K562 (cell line): Measurements from ENCODE around the gene NFKBIA. TPM values are rescaled to one million over a fixed set of nuclear protein-coding genes. Genes with fewer than 3 reads are reported as not detected.

Source experiments
- ATF7 ChIP-seq: fragments of 450-650 bp; IDR thresholded peaks from 2 replicates; pipeline ENCODE4 v1.7.1; 2014; ENCODE audit warnings: mild to moderate bottlenecking, moderate library complexity
- ESRRA ChIP-seq: fragments of 450-650 bp; IDR thresholded peaks from 2 replicates; pipeline ENCODE4 v1.6.1; 2014; ENCODE audit warnings: low read depth, mild to moderate bottlenecking, moderate library complexity, borderline replicate concordance
- FIP1L1 ChIP-seq: fragments of 200-400 bp; formaldehyde crosslinking; IDR thresholded peaks from 2 replicates; pipeline ENCODE4 v1.6.1; 2018; ENCODE audit warnings: mild to moderate bottlenecking, low read depth, low read length; ENCODE audit not compliant: poor library complexity, severe bottlenecking
- GATAD2B ChIP-seq: fragments of 450-650 bp; IDR thresholded peaks from 2 replicates; pipeline ENCODE4 v1.6.1; 2017; ENCODE audit warnings: mild to moderate bottlenecking, borderline replicate concordance
- GTF2F1 ChIP-seq: IDR thresholded peaks from 2 replicates; pipeline ENCODE4 v1.6.1; 2011; ENCODE audit warnings: low read depth, low read length, improper control_type of control experiment
- MAZ ChIP-seq, 2 experiments: fragments of 450-650 bp in 1 of 2; sonication (generic) in 1 of 2; formaldehyde crosslinking; IDR thresholded peaks in 1 of 2; conservative IDR thresholded peaks in 1 of 2; 2 replicates each; pipeline versions ENCODE4 v1.4.0 to v1.5.0; 2020; ENCODE audit warnings: mild to moderate bottlenecking in 1 of 2, missing genetic modification reagents in 1 of 2
- PHB2 ChIP-seq: fragments of 450-650 bp; IDR thresholded peaks from 2 replicates; pipeline ENCODE4 v1.6.1; 2017; ENCODE audit warnings: low read depth
- POLR2H ChIP-seq: IDR thresholded peaks from 2 replicates; pipeline ENCODE4 v1.6.1; 2016; ENCODE audit warnings: missing genetic modification characterization, low read depth, mild to moderate bottlenecking, control low read depth, missing compliant biosample characterization, moderate library complexity
- RBFOX2 ChIP-seq: fragments of 200-400 bp; formaldehyde crosslinking; IDR thresholded peaks from 2 replicates; pipeline ENCODE4 v1.6.1; 2017; ENCODE audit warnings: low read depth, mild to moderate bottlenecking, low read length, moderate library complexity
- SMC3 ChIP-seq: conservative IDR thresholded peaks from 2 replicates; pipeline ENCODE4 v1.6.1; 2011; ENCODE audit warnings: low read depth, low read length, improper control_type of control experiment; ENCODE audit not compliant: insufficient read depth
- SOX6 ChIP-seq: fragments of 450-650 bp; IDR thresholded peaks from 2 replicates; pipeline ENCODE4 v1.6.1; 2014; ENCODE audit warnings: mild to moderate bottlenecking
- TOE1 ChIP-seq, 2 experiments: fragments of 450-650 bp in 1 of 2; sonication (generic) in 1 of 2; formaldehyde crosslinking in 1 of 2; IDR thresholded peaks; 2 replicates each; pipeline versions ENCODE4 v1.7.1 to v1.8.0; 2016 to 2022; ENCODE audit warnings: borderline replicate concordance in 2 of 2, mild to moderate bottlenecking in 2 of 2, antibody characterized with exemption in 1 of 2, inconsistent platforms in 1 of 2, low read depth in 1 of 2, missing genetic modification reagents in 1 of 2, moderate library complexity in 1 of 2
- ZNF143 ChIP-seq: sonication (generic); formaldehyde crosslinking; IDR thresholded peaks from 2 replicates; pipeline ENCODE4 v1.9.0; 2022; ENCODE audit warnings: mild to moderate bottlenecking, missing genetic modification reagents
- polyA plus RNA-seq, 8 experiments: library from polyadenylated mRNA; depleted of rRNA in 4 of 8; stranded (reverse) in 5 of 8; unstranded in 3 of 8; fragments of >200 nt; fragmentation: Nextera tagmentation in 2 of 8; fragmentation: Illumina TruSeq in 1 of 8; extraction: Ambion mirVana in 2 of 8; extraction: Trizol in 1 of 8; gene quantifications; 2 replicates each; pipeline versions ENCODE4 v1.2.1 to v1.2.3, GENCODE V29; 2011 to 2014; ENCODE audit warnings: inconsistent platforms in 1 of 8, missing spikeins in 1 of 8
- total RNA-seq, 7 experiments: library from RNA; depleted of rRNA in 6 of 7; stranded (reverse); fragments of >200 nt in 6 of 7; fragmentation: Illumina TruSeq in 2 of 7; extraction: Trizol in 2 of 7; gene quantifications; 2 replicates each; pipeline versions ENCODE4 v1.2.1 to v1.2.3, GENCODE V29; 2011 to 2021; ENCODE audit warnings: low replicate concordance in 1 of 7
- TF ChIP-seq, protein P1 (sequence below), 2 experiments: IDR thresholded peaks; 2 replicates each; pipeline ENCODE4 v1.6.1; 2012; ENCODE audit warnings: improper control_type of control experiment in 2 of 2, low read depth in 2 of 2, low read length in 2 of 2, borderline replicate concordance in 1 of 2
- TF ChIP-seq, protein P2 (sequence below): sonication (generic); formaldehyde crosslinking; IDR thresholded peaks from 2 replicates; pipeline ENCODE4 v1.8.1; 2023; ENCODE audit warnings: mild to moderate bottlenecking, missing genetic modification reagents
- TF ChIP-seq, protein P3 (sequence below): fragments of 250-450 bp; sonication (Bioruptor Pico); IDR thresholded peaks from 2 replicates; pipeline ENCODE4 v1.9.0; 2021; ENCODE audit warnings: mild to moderate bottlenecking, inconsistent platforms
- TF ChIP-seq, protein P4 (sequence below), 2 experiments: fragments of 200-800 bp in 1 of 2; sonication (Bioruptor generic) in 1 of 2; sonication (generic) in 1 of 2; formaldehyde crosslinking in 1 of 2; IDR thresholded peaks in 1 of 2; conservative IDR thresholded peaks in 1 of 2; 2 replicates each; pipeline versions ENCODE4 v1.5.0 to v1.6.1; 2016 to 2020; ENCODE audit warnings: missing compliant biosample characterization in 1 of 2, missing genetic modification characterization in 1 of 2, missing genetic modification reagents in 1 of 2

The NFKBIA gene
- total and polyA plus RNA-seq, 9 of the 15 experiments (the other 6 are each of a cell fraction or from before 2014, with no cell fraction given) = 6.9 to 31.8 (median 18.2) TPM

DNA sequence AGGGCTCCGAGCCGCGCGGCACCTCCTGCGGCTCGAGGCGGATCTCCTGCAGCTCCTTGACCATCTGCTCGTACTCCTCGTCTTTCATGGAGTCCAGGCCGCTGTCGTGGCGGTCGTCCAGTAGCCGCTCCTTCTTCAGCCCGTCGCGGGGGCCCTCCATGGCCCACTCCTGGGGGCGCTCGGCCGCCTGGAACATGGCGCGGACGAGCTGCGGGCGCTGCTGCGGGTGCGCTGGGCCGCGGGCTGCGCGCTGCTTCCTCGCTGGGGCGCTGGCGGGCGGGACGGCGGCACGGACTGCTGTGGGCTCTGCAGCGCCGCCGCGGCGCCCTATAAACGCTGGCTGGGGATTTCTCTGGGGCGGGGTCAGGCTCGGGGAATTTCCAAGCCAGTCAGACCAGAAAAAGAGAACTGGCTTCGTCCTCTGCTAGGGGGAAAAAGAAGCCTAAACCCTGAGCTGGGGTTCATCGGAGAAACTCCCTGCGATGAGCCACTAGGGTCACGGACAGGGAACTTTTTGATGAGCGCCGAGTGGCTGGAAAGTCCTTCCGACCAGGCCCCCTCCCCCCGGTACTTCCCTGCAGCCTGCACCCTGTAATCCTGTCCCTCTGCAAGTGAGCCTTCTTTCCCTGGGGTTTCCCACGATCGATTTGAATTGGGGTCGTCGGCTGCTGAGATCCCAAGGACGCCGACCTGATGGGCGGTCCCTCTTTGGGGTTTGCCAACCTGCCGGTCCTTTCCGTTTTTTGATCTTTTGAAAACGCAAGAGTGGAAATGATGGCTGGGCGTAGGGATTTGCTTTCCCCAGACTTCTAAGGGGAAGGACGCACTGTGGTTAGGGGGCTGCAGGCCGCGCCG, at the start of gene NFKBIA (continued):
- TF ChIP-seq, protein P1, sequence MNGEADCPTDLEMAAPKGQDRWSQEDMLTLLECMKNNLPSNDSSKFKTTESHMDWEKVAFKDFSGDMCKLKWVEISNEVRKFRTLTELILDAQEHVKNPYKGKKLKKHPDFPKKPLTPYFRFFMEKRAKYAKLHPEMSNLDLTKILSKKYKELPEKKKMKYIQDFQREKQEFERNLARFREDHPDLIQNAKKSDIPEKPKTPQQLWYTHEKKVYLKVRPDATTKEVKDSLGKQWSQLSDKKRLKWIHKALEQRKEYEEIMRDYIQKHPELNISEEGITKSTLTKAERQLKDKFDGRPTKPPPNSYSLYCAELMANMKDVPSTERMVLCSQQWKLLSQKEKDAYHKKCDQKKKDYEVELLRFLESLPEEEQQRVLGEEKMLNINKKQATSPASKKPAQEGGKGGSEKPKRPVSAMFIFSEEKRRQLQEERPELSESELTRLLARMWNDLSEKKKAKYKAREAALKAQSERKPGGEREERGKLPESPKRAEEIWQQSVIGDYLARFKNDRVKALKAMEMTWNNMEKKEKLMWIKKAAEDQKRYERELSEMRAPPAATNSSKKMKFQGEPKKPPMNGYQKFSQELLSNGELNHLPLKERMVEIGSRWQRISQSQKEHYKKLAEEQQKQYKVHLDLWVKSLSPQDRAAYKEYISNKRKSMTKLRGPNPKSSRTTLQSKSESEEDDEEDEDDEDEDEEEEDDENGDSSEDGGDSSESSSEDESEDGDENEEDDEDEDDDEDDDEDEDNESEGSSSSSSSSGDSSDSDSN (IDR thresholded peaks at IDR 0.05; ENCODE audit: borderline replicate concordance in 1 of 2, low read depth in 2 of 2, low read length in 2 of 2) = peak; percentile 80 to 94; a peak in 3 of 4 replicates
- no peak for TF ChIP-seq ZNF143 (CRISPR knock-in tag)
- TF ChIP-seq GTF2F1 = no peak
- 0 out of 2 replicates have a peak, but pooled peaks have one; percentile 9 for TF ChIP-seq SMC3
- TF ChIP-seq RBFOX2 = peak; percentile 97
- TF ChIP-seq, protein P2, sequence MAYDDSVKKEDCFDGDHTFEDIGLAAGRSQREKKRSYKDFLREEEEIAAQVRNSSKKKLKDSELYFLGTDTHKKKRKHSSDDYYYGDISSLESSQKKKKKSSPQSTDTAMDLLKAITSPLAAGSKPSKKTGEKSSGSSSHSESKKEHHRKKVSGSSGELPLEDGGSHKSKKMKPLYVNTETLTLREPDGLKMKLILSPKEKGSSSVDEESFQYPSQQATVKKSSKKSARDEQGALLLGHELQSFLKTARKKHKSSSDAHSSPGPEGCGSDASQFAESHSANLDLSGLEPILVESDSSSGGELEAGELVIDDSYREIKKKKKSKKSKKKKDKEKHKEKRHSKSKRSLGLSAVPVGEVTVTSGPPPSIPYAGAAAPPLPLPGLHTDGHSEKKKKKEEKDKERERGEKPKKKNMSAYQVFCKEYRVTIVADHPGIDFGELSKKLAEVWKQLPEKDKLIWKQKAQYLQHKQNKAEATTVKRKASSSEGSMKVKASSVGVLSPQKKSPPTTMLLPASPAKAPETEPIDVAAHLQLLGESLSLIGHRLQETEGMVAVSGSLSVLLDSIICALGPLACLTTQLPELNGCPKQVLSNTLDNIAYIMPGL (CRISPR knock-in tag) = peak; percentile 74; the same call in 1 of the 2 replicates
- peak; percentile 88 for TF ChIP-seq POLR2H (tag)
- TF ChIP-seq TOE1 (IDR thresholded peaks at IDR 0.05; ENCODE audit: borderline replicate concordance) = no peak
- no peak for TF ChIP-seq TOE1 (CRISPR knock-in tag; IDR thresholded peaks at IDR 0.05; ENCODE audit: borderline replicate concordance, low read depth)
- peak; percentile 31; the same call in 1 of the 2 replicates for TF ChIP-seq SOX6
- TF ChIP-seq ESRRA = peak; percentile 30; the same call in 1 of the 2 replicates
- TF ChIP-seq MAZ (CRISPR knock-in tag; conservative IDR thresholded peaks at IDR 0.05 in 1 of 2, IDR thresholded peaks at IDR 0.05 in 1 of 2) = peak in 1 of 2 experiments; percentile 64; a peak in 3 of 4 replicates
- peak; percentile 70 for TF ChIP-seq FIP1L1
- TF ChIP-seq, protein P3, sequence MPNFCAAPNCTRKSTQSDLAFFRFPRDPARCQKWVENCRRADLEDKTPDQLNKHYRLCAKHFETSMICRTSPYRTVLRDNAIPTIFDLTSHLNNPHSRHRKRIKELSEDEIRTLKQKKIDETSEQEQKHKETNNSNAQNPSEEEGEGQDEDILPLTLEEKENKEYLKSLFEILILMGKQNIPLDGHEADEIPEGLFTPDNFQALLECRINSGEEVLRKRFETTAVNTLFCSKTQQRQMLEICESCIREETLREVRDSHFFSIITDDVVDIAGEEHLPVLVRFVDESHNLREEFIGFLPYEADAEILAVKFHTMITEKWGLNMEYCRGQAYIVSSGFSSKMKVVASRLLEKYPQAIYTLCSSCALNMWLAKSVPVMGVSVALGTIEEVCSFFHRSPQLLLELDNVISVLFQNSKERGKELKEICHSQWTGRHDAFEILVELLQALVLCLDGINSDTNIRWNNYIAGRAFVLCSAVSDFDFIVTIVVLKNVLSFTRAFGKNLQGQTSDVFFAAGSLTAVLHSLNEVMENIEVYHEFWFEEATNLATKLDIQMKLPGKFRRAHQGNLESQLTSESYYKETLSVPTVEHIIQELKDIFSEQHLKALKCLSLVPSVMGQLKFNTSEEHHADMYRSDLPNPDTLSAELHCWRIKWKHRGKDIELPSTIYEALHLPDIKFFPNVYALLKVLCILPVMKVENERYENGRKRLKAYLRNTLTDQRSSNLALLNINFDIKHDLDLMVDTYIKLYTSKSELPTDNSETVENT = peak; percentile 89
- TF ChIP-seq GATAD2B = peak; percentile 26; the same call in 1 of the 2 replicates
- no peak for TF ChIP-seq PHB2
- TF ChIP-seq, protein P4, sequence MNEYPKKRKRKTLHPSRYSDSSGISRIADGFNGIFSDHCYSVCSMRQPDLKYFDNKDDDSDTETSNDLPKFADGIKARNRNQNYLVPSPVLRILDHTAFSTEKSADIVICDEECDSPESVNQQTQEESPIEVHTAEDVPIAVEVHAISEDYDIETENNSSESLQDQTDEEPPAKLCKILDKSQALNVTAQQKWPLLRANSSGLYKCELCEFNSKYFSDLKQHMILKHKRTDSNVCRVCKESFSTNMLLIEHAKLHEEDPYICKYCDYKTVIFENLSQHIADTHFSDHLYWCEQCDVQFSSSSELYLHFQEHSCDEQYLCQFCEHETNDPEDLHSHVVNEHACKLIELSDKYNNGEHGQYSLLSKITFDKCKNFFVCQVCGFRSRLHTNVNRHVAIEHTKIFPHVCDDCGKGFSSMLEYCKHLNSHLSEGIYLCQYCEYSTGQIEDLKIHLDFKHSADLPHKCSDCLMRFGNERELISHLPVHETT (CRISPR knock-in tag; conservative IDR thresholded peaks at IDR 0.05 in 1 of 2, IDR thresholded peaks at IDR 0.05 in 1 of 2) = no peak; a peak in 1 of 4 replicates
- TF ChIP-seq ATF7 = peak; percentile 38; the same call in 1 of the 2 replicates
